GM23338 (cell line): Measurements from ENCODE around the gene SLC22A16. TPM values are rescaled to one million over a fixed set of nuclear protein-coding genes. Genes with fewer than 3 reads are reported as not detected.

Source experiments
- ATAC-seq: fragments of 200-7000 bp; cut with Tn5 transposase; 3 replicates; pipeline ENCODE4 v1.9.1; 2020
- DNase-seq: peaks from one replicate; pipeline ENCODE4 v3.0.0-alpha.2; 2015; ENCODE audit warnings: low spot score
- H2AFZ ChIP-seq: fragments of 200-600 bp; sonication (generic); 2 replicates; pipeline ENCODE4 v1.8.0; 2016; ENCODE audit warnings: antibody characterized with exemption, mild to moderate bottlenecking, moderate library complexity
- H3F3A ChIP-seq: fragments of 200-600 bp; sonication (generic); replicated peaks from 2 replicates; pipeline ENCODE4 v1.8.0; 2017; ENCODE audit warnings: antibody characterized with exemption, mixed run types, low read depth
- H3K27ac ChIP-seq: fragments of 200-600 bp; sonication (generic); 2 replicates; pipeline ENCODE4 v1.6.1; 2016; ENCODE audit warnings: low read depth
- H3K27me3 ChIP-seq: fragments of 200-600 bp; sonication (generic); 2 replicates; pipeline ENCODE4 v1.8.0; 2016; ENCODE audit warnings: mild to moderate bottlenecking, mixed run types, moderate library complexity; ENCODE audit not compliant: insufficient read depth
- H3K36me3 ChIP-seq: fragments of 200-600 bp; sonication (generic); 2 replicates; pipeline ENCODE4 v1.8.0; 2016; ENCODE audit warnings: mild to moderate bottlenecking; ENCODE audit not compliant: insufficient read depth
- H3K4me1 ChIP-seq: fragments of 200-600 bp; sonication (generic); 2 replicates; pipeline ENCODE4 v1.8.0; 2016; ENCODE audit warnings: mild to moderate bottlenecking, moderate library complexity; ENCODE audit not compliant: insufficient read depth
- H3K4me2 ChIP-seq: fragments of 200-600 bp; sonication (generic); 2 replicates; pipeline ENCODE4 v1.7.1; 2017; ENCODE audit warnings: mixed run types
- H3K4me3 ChIP-seq: fragments of 200-600 bp; sonication (generic); 2 replicates; pipeline ENCODE4 v1.6.1; 2016; ENCODE audit warnings: mixed run types
- H3K79me2 ChIP-seq: fragments of 200-600 bp; sonication (generic); replicated peaks from 2 replicates; pipeline ENCODE4 v1.8.0; 2017; ENCODE audit warnings: mild to moderate bottlenecking; ENCODE audit not compliant: insufficient read depth
- H3K9me2 ChIP-seq: fragments of 200-600 bp; sonication (generic); 2 replicates; pipeline ENCODE4 v1.8.0; 2017; ENCODE audit not compliant: insufficient read depth
- H4K20me1 ChIP-seq: fragments of 200-600 bp; sonication (generic); replicated peaks from 2 replicates; pipeline ENCODE4 v1.8.0; 2017; ENCODE audit warnings: mild to moderate bottlenecking; ENCODE audit not compliant: insufficient read depth
- H3K27ac Mint-ChIP-seq: 2 replicates; pipeline ENCODE4 v1.8.0; 2020; ENCODE audit warnings: inconsistent platforms, mild to moderate bottlenecking, moderate library complexity, mixed read lengths
- H3K27me3 Mint-ChIP-seq: 3 replicates; pipeline ENCODE4 v1.8.0; 2022; ENCODE audit warnings: low read depth, mild to moderate bottlenecking, moderate library complexity, mixed read lengths, inconsistent platforms; ENCODE audit not compliant: insufficient read depth, poor library complexity
- H3K36me3 Mint-ChIP-seq: 3 replicates; pipeline ENCODE4 v1.8.0; 2021; ENCODE audit warnings: low read depth, mild to moderate bottlenecking, inconsistent platforms, moderate library complexity, mixed read lengths
- H3K4me1 Mint-ChIP-seq: 3 replicates; pipeline ENCODE4 v1.8.0; 2020; ENCODE audit warnings: mild to moderate bottlenecking, inconsistent platforms, mixed read lengths
- H3K4me3 Mint-ChIP-seq: 3 replicates; pipeline ENCODE4 v1.8.0; 2021; ENCODE audit warnings: moderate library complexity, mild to moderate bottlenecking, inconsistent platforms, mixed read lengths
- H3K9me3 Mint-ChIP-seq: 3 replicates; pipeline ENCODE4 v1.8.0; 2020; ENCODE audit warnings: moderate library complexity, mild to moderate bottlenecking, inconsistent platforms, mixed read lengths
- CREB1 ChIP-seq: fragments of 250-450 bp; sonication (Bioruptor Pico); IDR thresholded peaks from 2 replicates; pipeline ENCODE4 v1.5.0; 2020; ENCODE audit warnings: low read depth, mild to moderate bottlenecking, moderate library complexity
- EZH2 ChIP-seq: fragments of 200-600 bp; sonication (generic); IDR thresholded peaks from one replicate; pipeline ENCODE4 v1.8.0; 2017; ENCODE audit warnings: antibody characterized with exemption, mild to moderate bottlenecking, low read depth; ENCODE audit not compliant: unreplicated experiment
- EZH2phosphoT487 ChIP-seq: fragments of 200-600 bp; sonication (generic); IDR thresholded peaks from one replicate; pipeline ENCODE4 v1.8.1; 2018; ENCODE audit warnings: antibody characterized with exemption; ENCODE audit not compliant: unreplicated experiment
- REST ChIP-seq: IDR thresholded peaks from one replicate; pipeline ENCODE4 v1.6.1; 2018; ENCODE audit warnings: antibody characterized with exemption; ENCODE audit not compliant: unreplicated experiment
- ZNF462 ChIP-seq: fragments of 250-450 bp; sonication (Bioruptor Pico); IDR thresholded peaks from 2 replicates; pipeline ENCODE4 v1.5.0; 2020; ENCODE audit warnings: mild to moderate bottlenecking, moderate library complexity
- polyA plus RNA-seq: library from polyadenylated mRNA; unstranded; fragments of >200 nt; fragmentation: Nextera tagmentation; extraction: Ambion mirVana; gene quantifications from 2 replicates; pipeline ENCODE4 v1.2.1, GENCODE V29; 2016
- total RNA-seq: library from RNA; depleted of rRNA; stranded (reverse); fragments of >200 nt; shearing (Covaris generic); gene quantifications from 2 replicates; pipeline ENCODE4 v1.2.3, GENCODE V29; 2014

Gene SLC22A16
- total and polyA plus RNA-seq, 2 experiments from 2014 or later, result 0.37 to 0.42 TPM

- no peak overlapping the region for H3K4me2 ChIP-seq
- peaks cover 8% of the 10 kb centered on the region for H3K27me3 Mint-ChIP-seq
Observed at GRCh38 chr6:110412360-110412759, 64.1 kb downstream of the SLC22A16 start.

More at GRCh38 chr6:110412360-110412759, 64.1 kb downstream of the SLC22A16 start:
- no peaks in the 10 kb centered on the region for H4K20me1 ChIP-seq
- H3K27me3 ChIP-seq, result no peaks in the 10 kb centered on the region
- no peak for DNase-seq
- Mint-ChIP-seq H3K36me3 (0 out of 3 replicates have a peak, but pooled peaks cover 3% of the 10 kb centered on the region), H3K4me3 (no peak overlapping the region), H3K27ac (no peak overlapping the region), H3K4me1 (no peaks in the 10 kb centered on the region; the same call in 2 of the 3 replicates), H3K9me3 (peaks cover 15% of the 10 kb centered on the region)
- no peak overlapping the region for H2AFZ ChIP-seq
- H3K79me2 ChIP-seq, result no peaks in the 10 kb centered on the region
- ATAC-seq, result no peak
- no peak overlapping the region for H3K4me3 ChIP-seq
- H3K27ac ChIP-seq, result no peak overlapping the region
- H3K36me3 ChIP-seq, result no peaks in the 10 kb centered on the region
- H3K4me1 ChIP-seq, result no peaks in the 10 kb centered on the region
- no peaks in the 10 kb centered on the region for H3F3A ChIP-seq
- H3K9me2 ChIP-seq, result no peaks in the 10 kb centered on the region
- TF ChIP-seq ZNF462 (CRISPR knock-in tag), result no peak
- TF ChIP-seq EZH2phosphoT487, result no peak
- no peak for TF ChIP-seq REST
- no peak for TF ChIP-seq EZH2
- TF ChIP-seq CREB1, result no peak
